Measurements from ENCODE around the gene OR5B2. TPM values are rescaled to one million over a fixed set of nuclear protein-coding genes. Genes with fewer than 3 reads are reported as not detected.
"Not testable (repeated sequence)": the region's sequence is repeated elsewhere in the genome, so short reads cannot be mapped to it uniquely, and the experiment has no call there.

The OR5B2 gene
- total and polyA plus RNA-seq, 7 donors = 0.36 TPM; not detected in 6

DNA sequence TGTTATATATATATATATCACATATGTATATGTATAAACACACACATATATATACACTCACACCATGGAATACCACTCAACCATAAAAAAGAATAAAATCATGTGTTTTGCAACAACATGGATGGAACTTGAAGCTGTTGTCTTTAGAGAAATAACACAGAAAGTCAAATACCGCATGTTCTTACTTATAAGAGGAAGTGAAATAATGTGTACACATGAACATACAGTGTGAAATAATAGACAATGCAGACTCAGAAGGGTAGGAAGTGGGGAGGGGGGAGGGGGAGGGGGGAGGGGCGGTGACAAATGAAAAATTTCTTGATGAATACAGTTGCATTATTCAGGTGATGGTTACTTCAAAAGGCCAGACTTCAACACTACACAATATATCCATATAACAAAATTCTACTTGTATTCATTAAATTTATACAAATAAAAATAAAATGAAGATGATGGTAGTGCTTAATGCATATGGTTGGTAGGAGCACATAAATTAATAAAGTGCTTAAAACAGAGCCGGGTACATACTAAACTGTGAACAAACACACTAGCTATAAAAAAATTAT is 5.8 kb upstream of the OR5B2 start:
- no peaks in the 10 kb centered on the region for H3K27me3 ChIP-seq
- WGBS, 2 donors = 39 to 72% methylated on average over 3 of the region's 3 CpGs
- H3K4me1 ChIP-seq = no peaks in the 10 kb centered on the region
- no peak for TF ChIP-seq CTCF (IDR thresholded peaks at IDR 0.05)
- TF ChIP-seq POLR2AphosphoS5 (IDR thresholded peaks at IDR 0.05) = no peak
- no peak for TF ChIP-seq EP300 (IDR thresholded peaks at IDR 0.05)
- TF ChIP-seq POLR2A (IDR thresholded peaks at IDR 0.05) = no peak
- intact Hi-C loops (cut with DNase I) = no loop called here
- no peak overlapping the region for H3K4me3 ChIP-seq
- no peak for DNase-seq
- no peak overlapping the region for H3K27ac ChIP-seq
- no peaks in the 10 kb centered on the region for H3K36me3 ChIP-seq
- H3K9me3 ChIP-seq = peaks cover 0 to 7% (median 2%) of the 10 kb centered on the region in 4 donors

DNA sequence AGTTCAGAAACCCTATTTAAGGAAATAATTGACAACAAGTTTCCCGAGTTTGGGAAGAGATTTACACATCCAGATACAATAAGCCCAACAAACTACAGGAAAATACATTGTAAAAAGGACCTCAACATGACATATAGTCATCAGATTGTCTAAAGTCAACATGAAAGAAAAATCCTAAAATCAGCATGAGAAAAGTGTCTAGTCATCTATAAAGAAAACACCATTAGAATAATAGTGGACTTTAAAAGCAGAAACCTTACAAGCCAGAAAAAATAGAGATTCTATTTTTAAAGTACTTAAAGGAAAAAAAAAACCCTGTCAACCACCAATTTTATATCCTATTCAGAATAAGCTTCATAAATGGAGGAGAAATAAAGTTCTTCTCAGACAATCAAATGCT is 1.4 kb upstream of the OR5B2 start:
- DNase-seq = no peak
- intact Hi-C loops (cut with DNase I) = no loop called here
- H3K4me1 ChIP-seq = no peaks in the 10 kb centered on the region
- TF ChIP-seq CTCF (IDR thresholded peaks at IDR 0.05) (no peak), EP300 (IDR thresholded peaks at IDR 0.05) (no peak), POLR2A (IDR thresholded peaks at IDR 0.05) (no peak), POLR2AphosphoS5 (IDR thresholded peaks at IDR 0.05) (no peak)
- H3K36me3 ChIP-seq = no peaks in the 10 kb centered on the region
- WGBS, 2 donors = 30 to 50% methylated on average over 1 of the region's 1 CpG
- no peaks in the 10 kb centered on the region for H3K9me3 ChIP-seq
- H3K27me3 ChIP-seq = no peaks in the 10 kb centered on the region
- H3K27ac ChIP-seq = no peak overlapping the region
- H3K4me3 ChIP-seq = no peak overlapping the region

- no peaks in the 10 kb centered on the region for H3K4me1 ChIP-seq
- no peaks in the 10 kb centered on the region for H3K9me3 ChIP-seq
- H3K27me3 ChIP-seq = no peaks in the 10 kb centered on the region
- DNase-seq = no peak
- intact Hi-C loops (cut with DNase I) = no loop called here
- H3K27ac ChIP-seq = no peak within 1 kb of the TSS
- H3K36me3 ChIP-seq = no peaks in the 10 kb centered on the region
- no peak within 1 kb of the TSS for H3K4me3 ChIP-seq
- 49 to 65% methylated on average over 1 of the region's 1 CpG for WGBS, 2 donors
- TF ChIP-seq EP300 (IDR thresholded peaks at IDR 0.05) (no peak), POLR2AphosphoS5 (IDR thresholded peaks at IDR 0.05) (no peak), CTCF (IDR thresholded peaks at IDR 0.05) (no peak)
Observed at GRCh38 chr11:58406774-58407173, 21.1 kb downstream of the OR5B2 start, which contains the start of gene OR5B3. Gene OR5B3 (minus strand): TSS chr11:58406874. CDS start chr11:58403409, 3,465 bp downstream.

GRCh38 chr11:58399622-58400021 is 28.3 kb downstream of the OR5B2 start:
- H3K36me3 ChIP-seq; H3K27me3 ChIP-seq; H3K27ac ChIP-seq; intact Hi-C loops (cut with DNase I); DNase-seq; H3K4me1 ChIP-seq; H3K9me3 ChIP-seq; H3K4me3 ChIP-seq: not testable (repeated sequence)
- 88 to 100% methylated on average over 1 of the region's 2 CpGs for WGBS, 2 donors

- Histone ChIP-seq H3K27me3 (no peaks in the 10 kb centered on the region), H3K27ac (no peak overlapping the region), H3K4me3 (no peak overlapping the region), H3K9me3 (peaks cover 0 to 5% (median 0%) of the 10 kb centered on the region in 4 donors), H3K36me3 (no peaks in the 10 kb centered on the region), H3K4me1 (no peaks in the 10 kb centered on the region)
- DNase-seq = no peak
- 82 to 86% methylated on average over 2 of the region's 2 CpGs for whole genome bisulfite sequencing, 2 donors
- intact Hi-C loops (cut with DNase I) = no loop called here
- no peak for TF ChIP-seq EP300 (IDR thresholded peaks at IDR 0.05)
- TF ChIP-seq POLR2A (IDR thresholded peaks at IDR 0.05) = no peak
- no peak for TF ChIP-seq POLR2AphosphoS5 (IDR thresholded peaks at IDR 0.05)
Observed at GRCh38 chr11:58395581-58395980, 32.3 kb downstream of the OR5B2 start.

DNA sequence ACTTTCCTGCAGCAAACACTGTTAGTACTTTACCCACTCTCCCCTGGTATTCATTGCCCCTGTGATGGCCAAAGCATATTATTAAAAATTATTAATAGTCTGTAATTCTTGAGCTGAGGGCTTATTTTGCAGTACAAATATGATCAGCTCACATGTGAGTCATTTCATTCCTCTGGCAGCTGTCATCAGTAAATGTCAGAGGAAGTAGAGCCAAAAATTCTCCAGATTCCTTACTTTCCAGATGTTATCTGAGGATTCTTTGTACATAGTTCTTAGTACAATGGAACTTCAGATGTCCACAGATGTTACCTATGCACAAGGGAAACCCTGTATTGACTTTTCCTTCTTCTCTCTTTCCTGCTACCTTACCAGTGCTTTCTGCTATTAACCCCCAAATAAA is 33.7 kb downstream of the OR5B2 start:
- Histone ChIP-seq H3K9me3 (peaks cover 0 to 5% (median 0%) of the 10 kb centered on the region in 4 donors), H3K4me3 (no peak overlapping the region), H3K27me3 (no peaks in the 10 kb centered on the region), H3K4me1 (no peaks in the 10 kb centered on the region), H3K36me3 (no peaks in the 10 kb centered on the region), H3K27ac (no peak overlapping the region)
- TF ChIP-seq EP300 (IDR thresholded peaks at IDR 0.05) (no peak), POLR2AphosphoS5 (IDR thresholded peaks at IDR 0.05) (no peak), CTCF (IDR thresholded peaks at IDR 0.05) (no peak), POLR2A (IDR thresholded peaks at IDR 0.05) (no peak)
- no peak for DNase-seq
- intact Hi-C loops (cut with DNase I) = no loop called here

All from sigmoid colon (tissue), 7 donors.